Measurements from ENCODE around the gene VEPH1. TPM values are rescaled to one million over a fixed set of nuclear protein-coding genes. Genes with fewer than 3 reads are reported as not detected.
A peak's percentile ranks its signal among the peaks of the same experiment; 100 is the strongest.

VEPH1 gene
- total and polyA plus RNA-seq, 12 donors = 0.07 to 0.85 (median 0.56) TPM; not detected in 5

- ATAC-seq = peak in 2 of 8 donors; percentile 10 to 47
Measured at GRCh38 chr3:157543501-157544035, 40.4 kb upstream of the VEPH1 start.

GRCh38 chr3:157542711-157543500, 39.7 kb upstream of the VEPH1 start:
- Histone ChIP-seq H3K27ac (peak overlapping the region in 9 of 10 donors; percentile 10 to 68 (median 31)), H3K9me3 (peaks cover 0 to 15% (median 4%) of the 10 kb centered on the region in 11 donors)
- peak; percentile 53 to 77 for DNase-seq

More at GRCh38 chr3:157543501-157544035, 40.4 kb upstream of the VEPH1 start:
- peak overlapping the region in 6 of 10 donors; percentile 10 to 68 (median 34) for H3K27ac ChIP-seq
- no peaks in the 10 kb centered on the region for H3K36me3 ChIP-seq
- DNase-seq = no peak
- H3K4me1 ChIP-seq = peaks cover 0 to 12% (median 0%) of the 10 kb centered on the region in 9 donors
- peak overlapping the region in 9 of 10 donors; percentile 31 to 55 (median 50) for H3K4me3 ChIP-seq
- H3K27me3 ChIP-seq = peaks cover 0 to 26% (median 6%) of the 10 kb centered on the region in 7 donors
- 71 to 80% methylated on average over 13 of the region's 13 CpGs for WGBS, 2 donors
- no peak for TF ChIP-seq CTCF (IDR thresholded peaks at IDR 0.05)
- intact Hi-C loops (cut with DNase I) = no loop called here
- peaks cover 0 to 15% (median 4%) of the 10 kb centered on the region in 11 donors for H3K9me3 ChIP-seq

GRCh38 chr3:157541506-157542236, 38.5 kb upstream of the VEPH1 start:
- 80 to 83% methylated on average over 6 of the region's 6 CpGs for WGBS, 2 donors
- no peak overlapping the region for H3K27ac ChIP-seq

More at GRCh38 chr3:157542711-157543500, 39.7 kb upstream of the VEPH1 start:
- WGBS, 2 donors = 4 to 7% methylated on average over 50 of the region's 50 CpGs
- peak; percentile 67 to 92 (median 82) for ATAC-seq
- no peaks in the 10 kb centered on the region for H3K36me3 ChIP-seq
- peak overlapping the region in 9 of 10 donors; percentile 31 to 55 (median 50) for H3K4me3 ChIP-seq
- peak in 2 of 9 donors; percentile 9 to 14 for TF ChIP-seq CTCF (IDR thresholded peaks at IDR 0.05)
- intact Hi-C loops (cut with DNase I) = no loop called here
- peaks cover 0 to 12% (median 0%) of the 10 kb centered on the region in 9 donors for H3K4me1 ChIP-seq
- peaks cover 0 to 26% (median 6%) of the 10 kb centered on the region in 7 donors for H3K27me3 ChIP-seq

More at GRCh38 chr3:157541506-157542236, 38.5 kb upstream of the VEPH1 start:
- peaks cover 0 to 26% (median 6%) of the 10 kb centered on the region in 7 donors for H3K27me3 ChIP-seq
- no peak overlapping the region for H3K4me3 ChIP-seq
- H3K9me3 ChIP-seq = peaks cover 0 to 15% (median 4%) of the 10 kb centered on the region in 11 donors
- ATAC-seq (no peak), DNase-seq (no peak)
- H3K4me1 ChIP-seq = peaks cover 0 to 12% (median 0%) of the 10 kb centered on the region in 9 donors
- H3K36me3 ChIP-seq = no peaks in the 10 kb centered on the region
- TF ChIP-seq CTCF (IDR thresholded peaks at IDR 0.05) = no peak
- intact Hi-C loops (cut with DNase I) = no loop called here
